Measurements from ENCODE around the gene DPP6. TPM values are rescaled to one million over a fixed set of nuclear protein-coding genes. Genes with fewer than 3 reads are reported as not detected.

Gene DPP6
- polyA plus RNA-seq, 3 donors = 0.06 to 0.68 TPM; not detected in 1

DNA sequence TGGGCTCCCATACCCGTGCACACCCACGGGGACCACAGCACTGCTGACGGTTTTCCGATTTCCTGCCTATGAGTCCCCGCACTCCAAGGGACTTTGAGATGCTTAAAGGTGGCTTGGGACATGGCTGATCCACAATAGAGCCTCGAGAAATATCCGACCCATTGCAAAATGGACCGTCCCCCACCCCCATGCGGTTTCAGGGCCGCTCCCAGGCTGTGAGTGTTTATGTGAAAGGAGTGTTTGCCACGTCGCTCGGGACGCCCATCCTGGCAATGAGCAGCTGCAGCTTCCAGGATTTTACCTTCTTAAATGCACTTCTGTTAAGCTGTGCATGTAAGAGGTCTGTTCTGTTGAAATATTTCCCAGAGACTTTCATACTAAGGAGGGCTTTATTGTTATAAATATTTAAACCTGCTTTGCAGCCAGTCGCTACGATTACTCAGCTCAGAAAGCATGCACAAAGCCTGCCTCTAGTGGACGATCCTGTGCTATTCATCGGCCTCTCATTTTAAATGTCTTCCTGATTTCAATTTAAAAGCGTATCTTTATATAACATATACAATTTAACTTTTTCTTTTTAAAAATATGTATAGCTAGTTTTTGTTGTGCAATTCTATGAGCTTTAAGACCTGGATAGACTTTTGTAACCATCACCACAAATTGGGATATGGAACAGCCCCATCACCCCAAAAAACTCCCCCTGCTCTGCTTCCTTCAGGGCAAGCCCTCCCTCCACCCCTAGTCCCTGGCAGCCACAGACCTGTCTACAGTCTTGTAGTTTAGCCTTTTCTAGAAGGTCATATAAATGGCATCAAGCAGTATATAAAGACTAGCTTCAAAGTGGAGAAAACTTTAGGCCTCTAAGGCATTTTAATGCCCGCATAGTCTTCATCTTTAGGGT lies 532.4 kb downstream of the DPP6 start:
- H3K27ac ChIP-seq (ENCODE audit: low read depth, low read length) = no peak overlapping the region
- 42 to 43% (median 42%) methylated on average over 20 of the region's 20 CpGs for WGBS, 3 donors

GRCh38 chr7:154587792-154588191 lies 535.6 kb downstream of the DPP6 start:
- WGBS, 3 donors = 60 to 70% (median 69%) methylated on average over 9 of the region's 9 CpGs
- H3K27ac ChIP-seq (ENCODE audit: low read depth, low read length) = no peak overlapping the region

DNA sequence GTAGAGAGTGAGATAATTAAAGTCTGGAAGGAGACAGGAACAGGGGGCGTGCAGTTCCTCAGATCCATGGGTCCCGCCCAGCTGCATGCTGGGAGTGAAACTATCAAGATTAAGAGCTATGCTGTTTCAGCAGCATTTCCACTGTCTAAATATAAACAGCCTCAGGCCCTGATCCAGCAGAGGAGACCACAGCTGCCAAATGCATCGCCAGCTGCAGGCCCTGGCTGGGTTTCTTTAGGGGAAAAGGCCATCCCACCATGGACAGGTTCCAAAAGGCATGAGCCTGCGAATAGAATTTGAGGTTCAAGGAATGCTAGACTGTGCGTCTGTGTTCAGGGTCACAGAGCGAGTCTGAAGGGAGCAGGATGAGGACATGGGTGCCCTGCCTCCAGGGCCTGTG lies 539.3 kb downstream of the DPP6 start:
- 40 to 63% (median 60%) methylated on average over 6 of the region's 6 CpGs for WGBS, 3 donors
- no peak overlapping the region for H3K27ac ChIP-seq (ENCODE audit: low read depth, low read length)

- no peak overlapping the region for H3K27ac ChIP-seq (ENCODE audit: low read depth, low read length)
- 40 to 58% (median 41%) methylated on average over 16 of the region's 16 CpGs for WGBS, 3 donors
Measured at GRCh38 chr7:154592388-154592787, 540.2 kb downstream of the DPP6 start.

DNA sequence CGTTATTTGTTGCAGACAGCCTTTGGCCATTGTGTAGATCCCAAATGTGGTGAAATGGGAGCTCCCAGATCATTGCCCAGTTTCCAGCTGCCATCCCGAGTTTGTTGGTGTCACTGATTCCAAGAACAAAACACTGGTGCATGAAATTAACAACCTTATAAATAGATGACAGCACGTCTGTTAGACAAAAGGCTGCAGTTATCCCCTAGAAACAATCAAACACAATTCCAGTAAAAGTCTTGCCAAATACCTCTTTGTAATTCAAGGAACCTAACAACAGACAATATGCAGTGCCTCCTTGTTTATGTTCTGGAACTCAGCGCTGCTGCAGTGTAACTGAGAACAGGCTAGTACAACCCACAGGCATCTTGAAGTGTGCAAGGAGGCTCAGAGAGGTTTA lies 546.2 kb downstream of the DPP6 start:
- 63 to 69% (median 65%) methylated on average over 4 of the region's 4 CpGs for WGBS, 3 donors
- H3K27ac ChIP-seq (ENCODE audit: low read depth, low read length) = no peak overlapping the region

DNA sequence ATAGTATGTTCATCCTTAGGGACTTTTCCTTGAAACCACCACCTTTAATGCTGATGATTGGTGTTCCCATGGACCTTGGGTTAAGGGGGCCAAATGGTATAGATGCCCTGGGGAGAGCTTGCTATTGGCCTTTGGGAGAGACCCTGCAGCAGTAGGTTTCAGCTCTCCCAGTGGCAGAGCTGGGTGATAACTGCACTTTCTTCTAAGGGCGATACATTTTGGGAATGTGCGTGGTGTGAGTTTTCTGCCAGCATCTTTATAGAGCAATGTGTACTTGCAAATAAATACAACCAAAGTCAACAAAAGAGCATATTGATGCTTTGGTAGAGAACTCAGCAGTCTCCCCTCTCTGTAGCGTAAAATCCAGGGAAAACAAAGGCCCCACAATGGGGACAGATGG lies 546.7 kb downstream of the DPP6 start:
- 86 to 91% (median 87%) methylated on average over 3 of the region's 3 CpGs for WGBS, 3 donors
- H3K27ac ChIP-seq (ENCODE audit: low read depth, low read length) = no peak overlapping the region

DNA sequence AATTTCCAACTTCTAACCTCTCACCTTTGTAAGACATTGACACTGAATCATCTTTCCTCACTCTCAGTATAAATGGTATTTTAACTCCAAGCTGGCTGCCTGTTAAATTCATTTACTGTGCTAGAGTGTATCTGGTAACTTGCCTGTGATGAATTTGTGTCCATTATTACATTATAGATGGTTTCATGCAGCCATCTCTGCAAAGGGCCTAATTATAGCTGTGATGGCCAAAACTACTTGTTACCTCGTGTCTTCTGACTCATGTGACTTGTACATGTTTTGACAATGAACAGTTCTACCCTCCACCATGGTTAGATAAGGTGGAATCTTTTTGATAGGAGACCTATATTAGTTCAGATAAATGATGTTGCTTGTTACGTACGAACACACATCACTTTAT lies 558.7 kb downstream of the DPP6 start:
- no peak overlapping the region for H3K27ac ChIP-seq (ENCODE audit: low read depth, low read length)
- WGBS, 3 donors = 58 to 76% (median 59%) methylated on average over 3 of the region's 3 CpGs

DNA sequence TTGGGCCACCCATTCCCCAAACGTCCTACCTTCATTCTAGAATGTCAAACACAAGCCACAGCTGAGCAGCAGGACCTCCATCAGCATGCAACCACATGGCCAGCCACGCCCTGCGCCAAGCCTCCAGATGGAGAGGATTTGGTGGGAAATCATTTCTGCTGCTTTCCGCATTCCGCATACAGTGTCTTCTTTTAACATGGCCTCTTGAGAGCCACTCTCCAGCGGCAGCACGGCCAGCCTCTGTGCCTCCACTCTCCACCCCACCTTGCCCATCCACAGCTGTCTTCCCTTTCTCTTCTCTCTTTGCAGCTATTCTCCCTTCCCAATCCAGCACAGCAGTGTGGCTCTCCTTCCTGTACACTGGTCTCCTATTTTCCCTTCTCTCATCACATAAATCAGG lies 561.6 kb downstream of the DPP6 start:
- 82 to 85% (median 85%) methylated on average over 7 of the region's 7 CpGs for WGBS, 3 donors
- H3K27ac ChIP-seq (ENCODE audit: low read depth, low read length) = no peak overlapping the region

- no peak overlapping the region for H3K27ac ChIP-seq (ENCODE audit: low read depth, low read length)
- 91 to 96% (median 92%) methylated on average over 9 of the region's 9 CpGs for WGBS, 3 donors
Measured at GRCh38 chr7:154620141-154620755, 568.0 kb downstream of the DPP6 start.

GRCh38 chr7:154623399-154623798 lies 571.2 kb downstream of the DPP6 start:
- no peak overlapping the region for H3K27ac ChIP-seq (ENCODE audit: low read depth, low read length)
- WGBS, 3 donors = 84 to 91% (median 91%) methylated on average over 22 of the region's 22 CpGs

DNA sequence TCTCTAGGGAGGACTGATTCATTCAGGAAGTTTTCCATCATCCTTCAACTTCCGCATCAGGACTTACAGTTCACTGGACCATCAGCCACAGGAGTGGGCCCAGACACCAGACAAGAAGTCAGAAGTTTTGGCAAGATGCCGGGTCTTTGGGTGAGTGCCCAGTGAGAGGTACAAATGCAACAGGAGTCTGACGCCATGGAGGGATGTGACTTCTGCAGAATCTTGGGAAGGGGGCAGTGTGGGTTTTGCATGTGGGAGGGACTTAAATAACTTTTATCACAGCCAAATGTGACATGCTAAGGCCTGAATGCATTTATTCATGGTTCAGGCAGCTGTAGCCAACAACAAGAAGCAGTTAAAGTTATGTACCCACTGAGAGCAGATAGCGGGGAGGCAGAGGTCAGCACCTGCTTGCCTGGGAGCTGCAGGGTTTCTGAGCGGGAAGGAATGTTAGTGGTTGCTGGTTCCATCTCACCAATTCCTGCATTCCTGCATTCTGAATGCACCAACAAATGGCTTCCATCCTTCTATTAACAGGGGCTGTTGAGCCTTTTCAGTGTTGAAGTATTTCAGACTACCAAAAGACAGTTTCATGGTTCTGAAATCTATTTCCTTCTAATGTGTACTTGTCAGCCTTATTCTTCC lies 575.6 kb downstream of the DPP6 start:
- no peak overlapping the region for H3K27ac ChIP-seq (ENCODE audit: low read depth, low read length)
- WGBS, 3 donors = 57 to 66% (median 62%) methylated on average over 5 of the region's 5 CpGs

- H3K27ac ChIP-seq (ENCODE audit: low read depth, low read length) = no peak overlapping the region
- 56 to 75% (median 59%) methylated on average over 7 of the region's 7 CpGs for WGBS, 3 donors
Measured at GRCh38 chr7:154628556-154628955, 576.4 kb downstream of the DPP6 start.

GRCh38 chr7:154631162-154631561 lies 579.0 kb downstream of the DPP6 start:
- 42 to 58% (median 58%) methylated on average over 4 of the region's 4 CpGs for WGBS, 3 donors
- no peak overlapping the region for H3K27ac ChIP-seq (ENCODE audit: low read depth, low read length)

GRCh38 chr7:154633641-154634040 lies 581.4 kb downstream of the DPP6 start:
- no peak overlapping the region for H3K27ac ChIP-seq (ENCODE audit: low read depth, low read length)
- WGBS, 3 donors = 77 to 90% (median 79%) methylated on average over 3 of the region's 3 CpGs

DNA sequence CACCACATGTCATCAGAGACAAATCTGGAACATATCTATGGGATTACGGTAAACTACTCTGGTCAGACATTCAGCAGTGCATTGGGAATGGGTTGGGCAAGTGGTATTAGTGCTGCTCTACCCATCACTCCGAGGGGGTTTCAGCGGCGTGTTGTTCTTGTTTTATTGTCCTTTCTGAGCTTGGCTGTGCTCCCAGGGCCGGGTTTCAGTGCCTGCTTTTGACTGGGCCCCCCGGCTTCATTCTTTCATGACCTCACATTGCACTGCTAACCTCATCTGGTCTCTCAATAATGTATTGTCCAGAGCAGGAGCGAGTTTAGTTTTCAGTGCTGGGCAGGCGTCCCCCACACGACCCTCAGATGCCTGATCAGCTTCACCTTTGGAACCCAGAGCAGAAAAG lies 586.1 kb downstream of the DPP6 start:
- H3K27ac ChIP-seq (ENCODE audit: low read depth, low read length) = no peak overlapping the region
- 73 to 74% (median 73%) methylated on average over 9 of the region's 9 CpGs for WGBS, 3 donors

GRCh38 chr7:154640266-154640865 lies 588.2 kb downstream of the DPP6 start:
- 50 to 53% (median 52%) methylated on average over 10 of the region's 10 CpGs for WGBS, 3 donors
- H3K27ac ChIP-seq (ENCODE audit: low read depth, low read length) = no peak overlapping the region

DNA sequence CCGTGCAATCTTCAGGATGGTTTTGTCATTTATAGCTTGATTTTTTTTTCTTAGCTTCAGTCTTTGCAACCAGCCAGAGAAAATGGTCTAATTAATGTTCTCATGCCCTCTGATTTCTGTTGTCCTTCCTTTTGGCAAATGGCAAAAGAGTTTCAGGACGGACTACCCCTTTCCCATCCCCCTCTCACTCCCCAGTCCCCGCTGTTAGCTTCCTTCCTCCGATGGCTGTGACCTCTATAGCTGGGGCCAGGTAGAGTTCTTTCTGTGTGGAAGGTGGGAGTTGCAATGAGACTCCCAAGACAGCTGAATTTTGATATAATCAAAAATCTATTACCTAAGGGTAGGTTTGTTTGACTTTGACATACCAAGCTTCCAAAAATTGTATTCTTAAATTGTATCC lies 588.7 kb downstream of the DPP6 start:
- no peak overlapping the region for H3K27ac ChIP-seq (ENCODE audit: low read depth, low read length)
- 45 to 66% (median 48%) methylated on average over 4 of the region's 4 CpGs for WGBS, 3 donors

- H3K27ac ChIP-seq (ENCODE audit: low read depth, low read length) = no peak overlapping the region
- WGBS, 3 donors = 81 to 86% (median 84%) methylated on average over 3 of the region's 3 CpGs
Measured at GRCh38 chr7:154644366-154644765, 592.2 kb downstream of the DPP6 start.
